GM19467 (cell line): Measurements from ENCODE around the gene CRTC3.
"Not testable (repeated sequence)": the region's sequence is repeated elsewhere in the genome, so short reads cannot be mapped to it uniquely, and the experiment has no call there.

ENCODE experiments used
- ATAC-seq: cut with Tn5 transposase; IDR thresholded peaks from one replicate; pipeline ENCODE4 v1.9.1; 2021; ENCODE audit warnings: mild to moderate bottlenecking, moderate library complexity; ENCODE audit not compliant: unreplicated experiment

The CRTC3 gene

DNA sequence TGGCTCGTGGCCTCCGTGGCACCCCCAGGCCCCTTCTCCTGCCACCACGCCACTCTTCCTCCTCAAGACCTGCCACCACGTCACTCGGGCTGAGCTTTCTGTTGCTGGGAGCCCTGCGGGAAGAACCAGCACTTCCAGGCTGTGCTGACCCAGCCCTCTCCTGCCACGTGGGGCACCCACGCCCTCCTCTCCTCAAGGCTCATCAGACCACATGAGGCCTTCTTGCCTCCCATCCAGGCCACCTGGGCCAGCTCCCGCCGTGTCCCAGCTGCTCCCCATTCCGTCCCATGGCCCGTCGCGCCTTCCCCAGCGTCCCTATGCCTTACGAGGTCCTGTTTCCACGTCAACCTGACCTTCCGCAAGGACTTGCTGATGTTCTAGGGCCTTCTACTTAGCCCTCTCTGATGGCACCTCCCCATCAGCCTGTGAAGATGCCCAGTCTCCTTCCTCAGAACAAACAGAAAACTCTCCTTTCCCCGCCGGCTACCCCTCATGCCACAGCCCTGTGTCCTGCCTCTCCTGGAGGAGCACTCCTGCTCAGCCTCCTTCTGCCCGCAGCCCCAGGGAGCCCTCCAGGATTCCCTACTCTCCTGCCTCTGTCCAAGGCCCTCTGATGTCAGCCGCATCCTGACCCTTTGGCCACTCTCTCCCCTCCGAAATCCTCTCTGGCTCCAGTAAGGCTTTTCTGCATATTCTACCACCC is 116.3 kb downstream of the CRTC3 start:
- ATAC-seq = no peak

DNA sequence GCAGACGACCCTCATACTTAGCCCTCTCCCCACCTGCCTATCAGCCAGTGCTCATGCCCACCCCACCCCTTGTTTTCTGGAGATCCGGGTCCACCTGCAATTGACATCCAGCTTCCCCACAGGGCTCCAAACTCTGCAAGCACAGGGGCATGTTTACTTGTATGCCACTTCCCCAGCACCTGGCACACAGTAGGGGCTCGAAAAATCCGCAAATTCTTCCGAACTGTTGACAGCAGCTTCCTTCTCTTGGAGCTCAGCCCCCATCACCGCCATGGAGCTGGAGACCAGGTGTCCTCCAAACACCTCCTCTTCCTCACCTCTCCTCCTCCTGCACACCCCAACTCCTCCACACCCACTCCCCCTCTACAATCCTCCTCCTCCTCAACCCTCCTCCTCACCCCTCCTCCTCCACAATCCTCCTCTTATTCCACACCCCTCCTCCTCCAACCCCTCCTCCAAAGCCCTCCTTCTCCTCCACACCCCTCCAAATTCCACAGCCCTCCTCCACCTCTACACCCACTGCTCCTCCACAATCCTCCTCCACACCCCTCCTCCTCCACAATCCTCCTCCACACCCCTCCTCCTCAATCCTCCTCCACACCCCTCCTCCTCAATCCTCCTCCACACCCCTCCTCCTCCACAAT is 117.1 kb downstream of the CRTC3 start:
- ATAC-seq = no peak

DNA sequence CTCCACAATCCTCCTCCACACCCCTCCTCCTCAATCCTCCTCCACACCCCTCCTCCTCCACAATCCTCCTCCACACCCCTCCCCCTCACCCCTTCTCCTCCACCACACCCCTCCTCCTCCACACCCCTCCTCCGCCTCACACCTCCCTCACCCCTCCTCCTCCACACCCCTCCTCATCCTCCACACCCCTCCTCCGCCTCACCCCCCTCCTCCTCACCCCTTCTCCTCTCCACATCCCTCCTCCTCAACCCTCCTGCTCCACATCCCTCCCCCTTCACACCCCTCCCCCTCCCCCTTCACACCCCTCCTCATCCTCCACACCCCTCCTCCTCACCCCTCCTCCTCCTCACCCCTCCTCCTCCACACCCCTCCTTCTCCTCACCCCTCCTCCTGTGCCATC is 117.6 kb downstream of the CRTC3 start:
- ATAC-seq = no peak

DNA sequence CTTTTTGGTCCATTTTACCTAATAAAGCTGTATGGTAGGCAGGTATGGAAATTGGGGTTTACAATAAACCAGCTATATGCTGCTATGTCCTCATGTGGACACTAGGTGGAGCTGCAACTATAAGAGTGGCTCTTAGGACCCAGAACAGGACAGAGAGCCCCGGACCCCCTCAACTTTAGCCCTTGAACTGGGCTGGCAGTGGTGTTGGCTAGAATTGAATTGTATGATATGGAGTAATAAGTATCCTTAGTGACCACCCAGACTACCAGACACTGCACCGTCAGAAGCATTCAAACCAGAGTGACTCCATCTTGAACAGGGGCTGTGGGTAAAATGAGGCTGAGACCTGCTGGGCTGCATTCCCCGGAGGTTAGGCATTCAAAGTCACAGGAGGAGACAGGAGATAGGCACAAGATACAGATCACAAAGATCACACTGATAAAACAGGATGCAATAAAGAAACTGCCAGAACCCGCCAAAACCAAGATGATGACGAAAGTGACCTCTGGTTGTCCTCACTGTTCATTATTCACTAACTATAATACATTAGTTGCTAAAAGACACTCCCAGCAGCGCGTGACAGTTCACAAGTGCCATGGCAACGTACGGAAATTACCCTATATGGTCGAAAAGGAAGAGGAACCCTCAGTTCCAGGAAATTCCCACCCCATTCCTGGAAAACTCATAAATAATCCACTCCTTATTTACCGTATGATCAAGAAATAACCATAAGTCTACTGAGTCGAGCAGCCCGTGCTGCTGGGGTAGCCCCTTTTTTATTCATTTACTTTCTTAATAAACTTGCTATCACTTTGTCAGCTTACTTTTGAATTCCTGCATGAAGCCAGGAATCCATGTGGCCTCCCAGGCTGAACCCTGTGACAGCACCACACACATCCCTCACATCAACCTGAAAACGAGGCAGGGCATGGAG is 118.7 kb downstream of the CRTC3 start:
- peak; percentile 49 for ATAC-seq

DNA sequence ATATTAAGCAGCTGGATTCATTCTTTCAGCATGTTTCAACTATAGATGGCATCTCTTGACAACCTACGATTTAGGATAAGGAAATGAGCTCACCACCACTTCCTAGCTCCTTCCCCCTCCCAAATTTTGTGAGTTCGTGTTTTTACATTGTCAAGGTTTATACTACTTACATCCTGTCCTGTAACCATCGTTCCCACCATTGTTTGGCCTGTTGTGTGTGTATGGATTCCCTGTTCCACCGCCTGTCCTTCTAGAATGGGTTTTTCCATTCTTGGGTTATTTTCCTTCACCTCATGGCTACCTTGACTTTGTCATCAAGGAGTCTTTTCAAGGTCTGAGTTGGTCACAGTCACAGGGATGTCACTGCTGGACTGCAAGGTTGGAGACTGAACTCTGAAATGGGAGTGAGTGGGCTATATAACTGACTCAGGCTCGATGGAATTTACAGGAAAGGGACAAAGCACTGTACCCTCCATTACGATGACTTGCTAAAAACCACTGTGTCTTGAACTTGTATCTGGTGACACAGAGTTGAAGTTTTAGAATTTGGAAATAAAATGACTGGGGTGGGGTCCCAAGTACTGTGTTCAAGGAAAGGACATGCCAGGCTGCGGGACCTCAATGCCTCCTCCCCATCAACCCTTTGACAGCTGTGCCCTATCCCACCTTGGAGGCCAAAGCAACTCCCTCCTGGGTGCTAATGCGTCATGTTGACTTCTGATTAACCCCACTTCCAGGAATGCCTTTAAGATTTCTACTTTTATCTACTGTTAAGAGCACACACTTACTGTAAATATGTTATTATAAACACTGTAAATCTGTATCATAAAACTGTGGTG is 120.6 kb downstream of the CRTC3 start:
- no peak for ATAC-seq

DNA sequence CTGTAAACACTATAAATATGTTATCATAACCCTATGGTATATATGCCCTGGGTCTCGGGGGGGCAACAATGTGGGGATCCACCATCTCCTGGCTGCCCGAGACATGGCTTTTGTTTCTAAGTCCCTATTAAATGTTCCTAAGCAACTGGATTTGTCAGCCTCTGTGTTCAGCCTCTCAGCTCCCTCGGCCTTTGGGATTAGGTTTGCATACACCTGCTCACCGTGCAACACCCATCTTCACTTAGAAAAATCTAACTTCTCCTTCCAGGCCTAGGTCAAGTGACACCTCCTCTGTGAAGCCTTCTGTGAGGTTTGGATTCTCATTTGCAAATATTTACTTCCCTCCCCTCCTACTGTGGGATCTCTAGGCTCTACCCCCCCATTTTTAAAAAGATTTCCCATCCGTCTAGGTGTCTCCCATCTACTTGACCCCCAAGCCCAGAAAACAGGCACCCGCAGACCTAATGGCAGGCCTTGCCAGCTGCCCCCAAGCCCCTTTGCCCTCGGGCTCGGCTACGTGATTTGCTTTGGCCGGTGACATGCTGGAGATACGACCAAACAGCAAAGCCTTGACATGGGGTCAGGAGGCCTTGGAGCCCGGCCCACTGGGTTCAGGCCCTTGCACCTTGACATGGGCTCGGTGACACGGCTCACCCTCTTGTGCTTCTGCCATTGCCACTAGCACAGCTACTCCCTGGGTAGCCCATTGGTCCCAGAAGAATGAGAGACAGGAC is 121.4 kb downstream of the CRTC3 start:
- no peak for ATAC-seq

DNA sequence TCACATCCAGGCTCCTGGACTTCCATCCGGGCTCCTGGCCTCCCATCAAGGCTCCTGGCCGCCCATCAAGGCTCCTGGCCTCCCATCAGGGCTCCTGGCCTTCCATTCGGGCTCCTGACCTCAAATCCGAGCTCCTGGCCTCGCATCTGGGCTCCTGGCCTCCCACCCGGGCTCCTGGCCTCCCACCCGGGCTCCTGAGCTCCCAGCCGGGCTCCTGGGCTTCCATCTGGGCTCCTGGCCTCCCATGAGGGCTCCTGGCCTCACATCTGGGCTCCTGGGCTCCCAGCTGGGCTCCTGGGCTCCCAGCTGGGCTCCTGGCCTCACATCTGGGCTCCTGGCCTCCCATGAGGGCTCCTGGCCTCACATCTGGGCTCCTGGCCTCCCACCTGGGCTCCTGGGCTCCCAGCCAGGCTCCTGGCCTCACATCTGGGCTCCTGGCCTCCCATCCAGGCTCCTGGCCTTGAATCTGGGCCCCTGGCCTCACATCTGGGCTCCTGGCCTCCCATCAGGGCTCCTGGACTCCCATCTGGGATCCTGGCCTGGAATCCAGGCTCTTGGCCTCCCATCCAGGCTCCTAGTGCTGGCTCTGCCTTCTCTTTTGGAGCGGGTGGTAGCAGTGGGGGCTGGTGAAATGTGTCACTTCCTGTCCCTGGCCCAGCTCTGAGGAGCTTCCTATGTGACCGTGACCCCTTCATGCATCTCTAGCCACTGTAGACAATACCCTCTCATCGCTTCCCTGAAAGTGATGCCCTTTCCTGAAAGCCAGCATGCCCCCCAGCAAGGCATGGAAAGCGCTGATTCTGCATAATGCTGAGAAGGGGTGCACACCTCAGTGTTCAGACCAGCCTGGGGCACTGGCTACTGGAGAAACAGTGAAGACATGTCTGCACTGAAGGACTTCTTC is 124.8 kb downstream of the CRTC3 start:
- no peak for ATAC-seq

DNA sequence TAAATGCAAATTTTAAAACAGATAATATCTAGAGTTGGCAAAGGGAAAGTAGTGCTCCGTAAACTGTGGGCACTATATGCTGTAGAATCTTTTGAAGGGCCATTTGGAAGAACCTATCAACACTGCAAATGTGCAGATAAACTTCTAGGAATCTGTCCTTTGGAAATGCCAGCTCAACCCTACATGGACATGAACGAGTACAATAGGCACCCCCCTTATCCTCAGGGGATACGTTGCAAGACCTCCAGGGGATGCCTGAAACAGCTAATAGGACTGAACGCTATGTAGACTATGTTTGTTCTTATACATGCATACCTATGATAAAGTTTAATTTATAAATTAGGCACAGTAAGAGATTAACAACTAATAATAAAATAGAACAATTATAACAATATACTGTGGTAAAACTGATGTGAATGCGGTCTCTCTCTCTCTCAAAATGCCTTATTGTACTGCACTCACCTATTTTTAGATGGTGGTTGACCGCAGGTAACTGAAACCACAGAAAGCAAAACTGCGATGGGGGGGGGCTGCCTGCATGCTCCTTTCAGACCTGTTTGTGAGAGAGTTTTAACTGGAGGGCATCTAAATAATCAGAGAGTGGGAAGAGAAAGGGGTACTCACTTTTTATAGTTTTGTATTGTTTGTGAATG is 127.9 kb downstream of the CRTC3 start:
- peak; percentile 34 for ATAC-seq

DNA sequence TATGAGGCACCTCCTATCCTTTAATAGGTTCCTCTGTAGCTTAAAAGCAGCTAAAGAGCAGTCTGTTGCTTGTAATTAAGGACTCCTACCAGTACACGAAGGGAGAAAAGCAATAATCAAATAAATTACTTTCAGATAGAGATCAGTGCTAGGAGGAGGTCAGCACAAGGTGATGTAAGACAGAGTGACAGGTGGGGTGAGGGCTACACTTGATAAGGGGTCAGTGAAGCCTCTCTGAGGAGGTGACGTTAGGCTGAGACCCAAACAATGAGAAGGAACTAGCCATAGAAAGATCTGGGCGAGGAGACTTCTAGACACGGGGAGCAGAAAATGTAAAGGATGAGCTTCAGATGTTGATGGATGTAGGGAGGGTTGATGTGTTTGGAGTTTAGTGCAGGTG is 129.8 kb downstream of the CRTC3 start:
- ATAC-seq = no peak

DNA sequence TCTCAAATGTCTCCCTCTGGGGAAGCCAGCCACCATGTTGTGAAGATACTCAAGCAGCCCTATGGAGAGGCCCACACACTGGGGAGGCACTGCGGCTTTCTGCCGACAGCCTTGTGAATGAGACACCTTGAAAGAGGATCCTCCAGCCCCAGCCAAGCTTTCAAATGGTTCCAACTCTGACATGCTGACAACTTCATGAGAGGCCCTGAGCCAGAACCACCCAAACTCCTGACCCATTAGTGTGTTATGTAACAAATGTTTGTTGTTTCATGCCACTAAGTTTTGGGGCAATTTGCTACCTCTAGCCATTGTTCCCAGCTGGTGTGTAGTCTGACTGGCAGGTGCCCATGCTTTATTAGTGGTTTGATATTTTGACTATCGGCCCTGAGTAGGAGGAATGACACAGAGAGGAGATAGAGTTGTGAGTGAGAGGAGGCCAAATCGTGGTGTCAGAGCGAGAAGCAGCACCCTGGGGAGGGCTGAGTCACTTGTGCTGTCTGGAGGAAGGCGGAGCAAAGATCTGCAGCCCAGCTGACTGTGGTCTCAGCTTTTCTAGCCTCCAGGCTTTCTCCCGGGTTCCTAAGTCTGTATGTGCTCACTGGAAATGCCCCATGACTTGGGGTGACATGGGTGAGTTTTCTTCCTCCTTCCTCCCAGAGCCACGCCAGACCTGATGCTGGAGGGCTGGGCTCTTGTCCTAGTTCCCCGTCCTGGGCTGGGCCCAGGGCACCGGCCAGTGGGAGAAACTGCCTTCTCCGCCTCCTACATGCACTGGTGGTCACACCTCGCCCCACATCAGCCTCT is 130.7 kb downstream of the CRTC3 start:
- ATAC-seq = peak; percentile 54

DNA sequence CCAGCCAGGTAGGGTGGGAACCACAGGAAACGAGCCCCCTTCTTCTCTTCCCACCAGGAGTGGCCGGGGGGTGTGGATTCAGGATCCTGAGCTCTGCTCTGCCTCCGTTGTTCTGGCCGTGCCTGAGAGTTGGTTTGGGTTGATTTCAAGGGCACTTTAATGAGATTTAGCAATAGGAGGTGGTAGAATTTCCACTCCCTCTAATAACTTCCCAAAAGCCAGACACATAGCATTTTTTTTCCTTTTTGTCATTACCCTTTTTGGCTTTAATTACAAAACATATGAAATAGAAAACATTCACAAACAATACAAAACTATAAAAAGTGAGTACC is 131.2 kb downstream of the CRTC3 start:
- not testable (repeated sequence) for ATAC-seq

DNA sequence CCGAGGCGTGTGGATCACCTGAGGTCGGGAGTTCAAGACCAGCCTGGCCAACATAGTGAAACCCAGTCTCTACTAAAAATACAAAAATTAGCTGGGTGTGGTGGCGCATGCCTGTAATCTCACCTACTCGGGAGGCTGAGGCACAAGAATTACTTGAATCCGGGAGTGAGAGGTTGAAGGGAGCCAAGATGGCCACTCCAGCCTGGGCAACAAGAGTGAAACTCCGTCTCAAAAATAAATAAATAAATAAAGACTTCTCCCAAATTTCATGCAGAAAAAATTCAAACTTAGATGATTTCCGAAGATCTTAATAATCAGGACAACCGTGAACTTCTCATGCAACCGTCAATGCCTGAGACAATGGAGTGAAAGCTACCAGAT is 134.3 kb downstream of the CRTC3 start:
- ATAC-seq = not testable (repeated sequence)

DNA sequence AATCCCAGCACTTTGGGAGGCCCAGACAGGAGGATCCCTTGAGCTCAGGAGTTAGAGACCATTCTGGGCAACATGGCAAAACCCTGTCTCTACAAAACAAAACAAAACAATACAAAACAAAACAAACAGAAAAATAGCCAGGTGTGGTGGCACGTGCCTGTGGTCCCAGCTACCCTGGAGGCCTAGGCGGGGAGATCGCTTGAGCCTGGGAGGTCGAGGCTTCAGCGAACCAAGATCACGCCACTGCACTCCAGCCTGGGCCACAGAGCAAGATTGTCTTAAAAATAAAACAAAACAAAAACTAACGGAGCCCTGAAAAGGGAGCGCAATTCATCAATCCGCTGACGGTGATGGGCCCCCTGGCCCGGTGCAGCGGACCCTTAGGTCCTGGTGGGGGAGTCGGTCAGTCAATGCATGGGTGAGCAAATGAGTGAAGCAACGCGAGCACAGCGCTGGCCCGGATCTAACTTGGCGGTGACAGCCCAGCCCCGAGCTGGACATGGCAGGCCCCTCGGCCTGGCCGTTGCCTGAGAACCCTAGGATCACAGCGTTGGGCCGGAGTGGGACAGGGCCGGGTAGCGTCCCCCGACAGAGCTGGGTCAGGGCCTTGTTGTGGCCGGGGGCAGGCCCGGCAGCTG is 135.0 kb downstream of the CRTC3 start:
- ATAC-seq = no peak

DNA sequence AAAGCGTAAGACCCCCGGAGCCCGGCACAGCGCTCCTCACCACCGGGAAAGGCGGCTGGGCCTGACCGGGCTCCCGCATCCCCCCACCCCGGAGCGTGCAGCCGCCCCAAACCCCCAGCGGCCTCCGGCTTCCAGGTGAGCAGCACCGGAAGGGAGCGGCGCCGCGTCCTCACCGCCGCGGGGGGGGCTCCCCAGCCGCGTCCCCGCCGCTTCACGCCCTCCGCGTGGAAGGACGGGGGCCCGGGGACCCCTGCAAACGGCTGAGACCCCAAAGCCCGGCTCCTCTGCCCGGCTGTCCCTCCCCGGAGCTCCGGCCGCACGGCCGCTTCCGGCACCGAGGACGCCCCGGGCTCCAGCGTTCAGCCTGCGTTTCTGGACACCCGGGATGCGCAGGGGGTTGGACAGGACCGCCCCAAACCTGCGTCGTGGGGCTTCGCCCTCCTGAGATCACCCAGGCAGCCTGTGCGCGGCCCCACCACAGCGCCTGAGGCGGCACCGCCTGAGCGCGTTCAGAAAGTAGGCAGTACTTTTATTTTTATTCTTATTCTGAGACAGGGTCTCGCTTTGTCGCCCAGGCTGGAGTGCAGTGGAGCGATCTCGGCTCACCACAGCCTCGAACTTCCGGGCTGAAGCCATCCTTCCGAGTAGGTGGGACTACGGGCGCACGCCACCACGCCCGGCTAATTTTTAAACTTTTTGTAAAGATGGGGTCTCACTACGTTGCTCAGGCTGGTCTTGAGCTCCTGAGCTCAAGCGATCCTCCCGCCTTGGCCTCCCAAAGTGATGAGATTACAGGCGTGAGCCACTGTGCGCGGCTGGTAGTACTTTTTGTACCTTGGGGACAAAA is 135.8 kb downstream of the CRTC3 start:
- peak; percentile 55 for ATAC-seq

DNA sequence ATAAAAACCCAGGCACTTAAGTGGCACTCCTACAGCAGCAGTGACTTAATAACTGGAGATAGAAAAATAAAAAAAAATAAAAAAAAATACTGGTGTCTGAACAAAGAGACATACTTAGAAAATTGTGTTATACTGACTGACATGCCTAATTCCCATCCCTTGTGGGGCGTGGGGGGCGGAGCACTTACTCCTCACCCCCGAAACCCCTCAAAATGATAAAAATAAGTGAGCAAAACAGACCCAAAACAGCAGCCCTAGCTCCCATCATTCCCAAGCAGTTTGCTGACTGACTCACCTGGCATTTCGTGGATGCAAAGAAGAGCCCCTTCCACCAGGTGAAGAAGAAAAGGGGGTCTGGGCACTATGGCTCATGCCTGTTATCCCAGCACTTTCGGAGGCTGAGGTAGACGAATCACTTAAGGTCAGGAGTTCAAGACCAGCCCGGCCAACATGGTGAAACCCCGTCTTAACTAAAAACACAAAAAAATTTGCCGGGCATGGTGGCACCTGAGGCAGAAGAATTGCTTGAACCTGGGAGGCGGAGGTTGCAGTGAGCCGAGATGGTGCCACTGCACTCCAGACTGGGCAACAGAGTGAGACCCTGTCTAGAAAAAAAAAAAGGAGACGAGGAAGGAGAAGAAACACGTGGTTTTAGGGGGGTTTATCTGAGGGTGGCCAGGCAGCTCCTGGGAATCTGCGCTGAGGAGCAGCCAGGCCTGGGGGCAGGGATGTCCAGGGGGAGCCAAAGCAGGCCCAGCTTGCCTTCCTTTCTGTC is 136.6 kb downstream of the CRTC3 start:
- ATAC-seq = no peak
